ENCODE measurements around the gene C5orf58. TPM values are rescaled to one million over a fixed set of nuclear protein-coding genes. Genes with fewer than 3 reads are reported as not detected.
"Not testable (repeated sequence)": the region's sequence is repeated elsewhere in the genome, so short reads cannot be mapped to it uniquely, and the experiment has no call there.

C5orf58 gene
- polyA plus RNA-seq, 3 donors = 0.11 to 0.15 TPM; not detected in 1

DNA sequence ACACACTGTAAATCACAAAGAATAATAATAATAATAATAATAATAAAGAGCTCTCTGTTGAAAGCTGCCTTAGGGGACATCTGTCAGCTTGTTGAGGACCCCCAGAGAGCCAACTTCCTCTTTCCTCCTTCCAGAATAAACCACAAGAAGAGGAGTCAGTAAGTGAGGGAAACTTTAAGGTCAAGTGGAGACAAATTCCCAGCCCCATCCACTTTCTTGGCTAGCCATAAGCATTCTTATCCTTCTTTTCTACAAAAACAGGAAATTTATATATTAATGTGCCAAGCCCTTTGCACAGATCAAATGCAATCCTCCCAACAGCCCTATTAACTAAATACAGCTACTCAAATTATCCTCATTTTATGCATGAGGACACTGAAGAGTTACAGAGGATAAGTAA is 9.4 kb upstream of the C5orf58 start:
- DNase-seq (ENCODE audit: low read depth in 3 of 3, low spot score in 2 of 3) = no peak

DNA sequence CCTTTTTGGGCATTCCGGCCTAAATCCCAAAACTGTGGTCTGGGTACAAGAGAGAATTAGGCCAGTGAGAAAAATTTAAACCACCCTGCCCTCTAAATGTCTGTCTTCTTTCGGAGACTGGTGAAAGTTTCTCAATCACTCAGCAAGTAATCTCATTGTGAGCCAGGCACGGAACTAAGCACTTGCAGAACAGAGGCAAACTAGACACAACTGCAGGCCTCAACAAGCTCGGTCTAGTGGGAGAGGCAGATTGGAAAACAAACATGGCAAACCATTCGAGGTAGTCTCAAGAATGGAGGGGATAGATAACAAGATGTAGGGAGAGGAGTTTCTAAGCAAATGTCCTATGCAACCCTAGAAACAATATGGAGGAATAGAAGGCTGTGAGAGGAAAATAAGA is 8.9 kb upstream of the C5orf58 start:
- no peak for DNase-seq (ENCODE audit: low read depth in 3 of 3, low spot score in 2 of 3)

DNA sequence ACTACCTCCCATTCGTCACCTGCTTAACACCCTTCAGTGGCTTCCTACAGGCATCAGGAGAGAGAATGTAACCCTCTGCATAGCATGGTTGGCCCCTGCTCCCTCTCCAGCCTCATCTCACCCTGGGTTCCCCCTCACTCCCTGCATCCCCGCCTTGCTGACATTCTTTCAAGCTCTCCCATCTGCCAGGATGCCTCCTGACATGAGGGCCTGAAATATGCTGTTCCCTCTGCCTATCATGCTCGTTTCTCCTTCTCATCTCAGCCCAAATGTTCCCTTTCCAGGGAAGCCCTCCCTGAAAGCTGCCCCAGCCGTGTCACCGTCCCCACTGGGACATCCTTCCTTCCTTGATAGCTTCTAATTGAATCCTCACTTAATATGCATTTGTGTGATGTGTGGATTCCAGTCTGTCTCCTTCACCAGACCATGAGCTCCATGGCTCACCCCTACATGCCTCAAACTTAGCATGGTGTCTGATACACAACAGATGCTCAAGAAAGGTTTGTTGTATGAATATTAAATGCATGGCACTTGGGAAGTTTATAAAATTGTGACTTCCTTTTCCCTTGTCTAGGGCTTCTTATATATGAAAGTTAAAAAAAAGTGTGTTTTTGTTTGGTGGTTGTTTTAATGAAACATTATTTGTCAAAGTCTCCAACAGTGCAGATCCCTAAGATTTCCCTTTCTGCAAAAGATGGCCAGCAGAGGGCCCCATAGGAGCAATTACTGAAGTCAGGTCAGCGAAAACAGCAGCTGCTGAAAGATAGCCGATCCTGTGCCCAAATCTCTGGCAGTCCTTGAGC is 7.3 kb upstream of the C5orf58 start:
- peak; percentile 63 to 66 (median 63) for DNase-seq (ENCODE audit: low read depth in 3 of 3, low spot score in 2 of 3)

DNA sequence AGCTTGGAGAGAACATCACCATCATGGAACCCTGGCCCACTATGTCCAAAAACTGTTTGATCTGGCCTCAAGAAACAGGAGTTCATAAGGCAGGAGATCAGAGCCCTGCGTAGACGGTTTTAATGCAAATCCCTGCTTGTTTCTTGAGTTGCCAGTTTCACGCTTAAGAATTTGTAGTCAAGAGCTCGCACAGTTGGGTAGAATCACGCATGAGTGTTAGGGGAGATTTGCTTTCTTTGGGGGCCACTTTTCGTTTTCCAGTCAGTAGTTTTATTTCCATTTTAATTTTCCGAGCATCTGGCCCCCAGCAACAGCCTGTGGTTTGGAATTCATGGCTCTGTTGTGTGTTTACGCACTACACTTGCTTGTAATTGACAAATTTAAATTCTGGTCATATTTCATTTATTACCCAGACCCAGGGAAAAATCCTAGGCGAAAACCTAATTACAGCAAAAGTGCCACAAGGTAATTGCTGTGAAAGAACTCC is 6.6 kb upstream of the C5orf58 start:
- DNase-seq (ENCODE audit: low read depth in 3 of 3, low spot score in 2 of 3) = no peak

DNA sequence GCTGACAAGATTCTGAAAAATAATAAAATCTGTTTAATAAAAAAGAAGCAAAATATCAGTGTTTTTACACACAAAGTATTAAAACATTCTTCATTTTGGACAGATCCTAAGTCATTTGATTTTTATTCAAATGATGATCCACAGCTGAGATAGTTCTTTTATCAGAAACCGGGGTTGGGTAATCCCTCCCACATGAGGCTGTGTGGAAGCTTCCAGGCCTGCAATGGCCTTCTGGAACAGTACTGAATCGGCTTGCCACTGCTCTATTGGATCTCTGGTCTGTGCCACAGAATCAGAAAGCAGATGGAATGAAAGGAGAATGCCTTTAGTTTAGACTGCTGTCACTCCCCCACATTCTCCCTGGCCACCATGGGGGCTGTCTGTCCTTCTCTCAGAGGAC is 6.1 kb upstream of the C5orf58 start:
- no peak for DNase-seq (ENCODE audit: low read depth in 3 of 3, low spot score in 2 of 3)

DNA sequence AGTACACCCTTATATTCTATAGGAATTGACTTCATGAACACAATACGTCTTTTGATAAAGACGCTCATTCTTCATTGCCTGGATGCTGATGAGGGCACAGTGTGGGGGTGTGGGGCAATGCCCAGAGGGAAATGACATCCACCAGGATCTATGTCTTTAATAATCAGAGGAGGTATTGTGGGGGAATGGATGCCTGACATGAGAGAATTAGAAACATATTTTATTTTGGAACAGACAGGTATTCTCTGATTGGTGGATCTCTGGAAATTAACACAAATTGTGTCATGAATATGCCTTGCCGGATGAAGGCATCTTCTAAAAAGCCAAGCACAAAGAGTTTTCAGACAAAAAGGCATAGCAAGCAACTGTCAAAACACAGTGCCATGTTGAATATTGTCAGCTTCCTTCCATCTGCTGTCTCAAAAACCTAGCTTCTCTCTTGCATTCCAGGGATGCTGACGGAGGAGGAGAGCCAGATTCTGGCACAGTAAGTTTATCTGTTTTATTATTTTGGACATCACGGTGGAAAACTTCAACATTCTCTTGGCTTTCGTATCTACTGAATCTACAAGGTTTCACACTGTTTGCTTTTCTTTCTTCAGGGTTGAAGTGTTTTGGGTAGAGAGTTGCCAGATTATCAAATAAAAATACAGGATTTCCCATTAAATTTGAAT is 3.9 kb upstream of the C5orf58 start:
- no peak for DNase-seq (ENCODE audit: low read depth in 3 of 3, low spot score in 2 of 3)

DNA sequence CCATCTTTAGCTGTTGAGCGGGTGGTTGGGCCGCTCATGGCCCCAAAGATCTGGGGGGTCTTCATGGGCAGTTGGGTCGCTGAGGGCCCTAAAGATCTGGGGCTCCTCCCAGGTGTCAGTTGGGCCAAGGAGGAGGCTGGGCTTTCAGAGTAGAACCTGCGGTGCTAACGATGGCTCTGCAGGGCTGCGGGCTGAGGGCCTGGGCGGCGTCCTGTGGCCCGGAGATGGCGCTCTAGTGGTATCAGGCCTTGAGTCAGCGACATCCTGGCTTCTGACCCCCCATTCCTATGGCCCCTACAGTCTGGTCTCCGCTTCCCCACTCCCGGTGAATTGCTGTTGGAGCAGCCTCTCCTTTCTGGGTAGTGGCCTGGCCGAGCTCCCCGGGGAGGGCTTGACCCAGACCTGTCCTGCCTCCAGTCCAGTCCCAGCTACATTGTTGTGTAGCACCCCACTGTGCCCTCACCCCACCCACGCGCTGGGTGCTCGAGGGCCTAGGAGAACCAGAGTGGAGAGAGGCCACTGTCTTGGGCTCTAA is 640 bp downstream of the C5orf58 start:
- no peak for DNase-seq (ENCODE audit: low read depth in 3 of 3, low spot score in 2 of 3)

DNA sequence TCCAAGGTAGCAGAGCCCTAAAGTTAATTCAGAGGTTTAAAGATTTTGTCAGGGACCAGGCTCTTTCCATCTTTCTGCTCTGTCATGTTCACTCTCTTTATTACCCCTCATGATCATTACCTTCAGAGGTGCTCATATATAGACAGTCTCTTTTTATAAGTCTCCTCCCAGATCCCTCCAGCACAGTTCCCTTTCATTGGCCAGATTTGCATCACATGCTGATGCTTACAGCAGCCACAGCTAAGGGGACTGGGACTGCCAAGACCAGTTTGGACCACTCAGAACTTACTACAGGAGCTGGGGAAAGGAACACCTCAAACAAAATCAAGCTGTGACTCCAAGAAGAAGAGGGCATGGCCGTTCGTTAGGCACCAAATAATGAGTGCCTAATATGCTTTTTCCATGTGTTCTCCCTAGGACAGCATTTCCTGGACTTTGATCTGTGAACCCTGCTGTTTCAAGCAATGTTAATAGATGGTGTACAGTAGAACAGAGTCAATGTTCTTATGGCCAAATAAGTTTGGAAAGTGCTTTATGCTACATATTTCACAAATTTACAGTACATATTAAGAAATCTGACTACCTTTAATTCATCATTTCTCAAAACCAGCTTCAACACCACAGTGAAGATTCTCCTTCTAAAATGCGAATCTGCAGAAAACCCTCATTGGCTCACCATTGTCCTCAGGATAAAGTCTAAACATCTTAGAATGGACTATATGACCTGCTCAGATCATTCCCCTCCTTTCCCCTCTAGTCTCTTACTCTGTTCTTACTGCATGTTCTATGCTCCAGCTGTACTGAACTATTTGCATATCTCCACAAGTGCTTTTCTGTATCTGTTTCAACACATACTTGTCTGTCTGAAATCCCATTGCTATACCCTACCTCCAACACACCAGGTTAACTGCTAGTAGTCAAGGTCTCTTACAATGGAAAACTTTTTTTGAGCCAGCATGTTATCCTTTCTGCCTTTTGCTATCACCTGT is 3.4 kb downstream of the C5orf58 start:
- no peak for DNase-seq (ENCODE audit: low read depth in 3 of 3, low spot score in 2 of 3)

DNA sequence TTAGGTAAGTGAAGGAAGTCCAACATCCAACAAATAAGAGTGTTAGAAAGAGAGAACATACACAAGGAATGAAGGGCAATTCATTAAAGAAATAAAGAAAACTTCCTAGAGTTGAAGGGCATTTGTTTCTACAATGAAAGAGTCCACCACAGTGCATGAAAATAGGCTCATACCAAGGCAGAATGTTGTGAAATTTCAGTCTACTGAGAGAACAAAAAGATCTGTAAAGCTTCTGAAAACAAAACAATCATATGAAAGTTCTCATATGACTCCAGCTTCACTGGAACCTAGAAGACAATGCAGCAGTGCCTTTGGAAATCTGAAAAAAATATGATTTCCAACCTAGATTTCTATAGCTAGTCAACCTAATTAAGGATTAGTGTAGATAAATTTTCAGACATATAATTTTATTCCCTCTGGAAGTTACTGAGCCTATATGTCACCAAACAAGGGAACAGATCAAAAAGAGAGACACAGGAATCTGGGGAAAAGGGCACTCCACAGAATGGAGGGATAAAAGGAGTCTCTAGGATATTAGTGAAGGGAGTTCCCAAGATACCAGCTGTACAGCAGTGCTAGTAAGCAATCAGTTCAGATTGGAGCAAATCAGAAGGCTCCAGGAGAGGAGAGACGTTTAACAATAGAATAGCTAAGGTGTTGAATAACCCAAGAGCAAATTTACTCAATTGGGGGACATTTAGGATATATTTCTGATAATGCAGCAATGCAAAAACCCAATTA is 5.8 kb downstream of the C5orf58 start:
- DNase-seq (ENCODE audit: low read depth in 3 of 3, low spot score in 2 of 3) = no peak

DNA sequence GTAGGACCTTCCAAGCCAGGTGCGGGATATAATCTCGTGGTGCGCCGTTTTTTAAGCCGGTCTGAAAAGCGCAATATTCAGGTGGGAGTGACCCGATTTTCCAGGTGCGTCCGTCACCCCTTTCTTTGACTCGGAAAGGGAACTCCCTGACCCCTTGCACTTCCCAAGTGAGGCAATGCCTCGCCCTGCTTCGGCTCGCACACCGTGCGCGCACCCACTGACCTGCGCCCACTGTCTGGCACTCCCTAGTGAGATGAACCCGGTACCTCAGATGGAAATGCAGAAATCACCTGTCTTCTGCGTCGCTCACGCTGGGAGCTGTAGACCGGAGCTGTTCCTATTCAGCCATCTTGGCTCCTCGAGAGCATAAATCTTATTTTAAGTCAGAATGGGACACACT is 12.7 kb downstream of the C5orf58 start:
- not testable (repeated sequence) for DNase-seq (ENCODE audit: low read depth in 3 of 3, low spot score in 2 of 3)

DNA sequence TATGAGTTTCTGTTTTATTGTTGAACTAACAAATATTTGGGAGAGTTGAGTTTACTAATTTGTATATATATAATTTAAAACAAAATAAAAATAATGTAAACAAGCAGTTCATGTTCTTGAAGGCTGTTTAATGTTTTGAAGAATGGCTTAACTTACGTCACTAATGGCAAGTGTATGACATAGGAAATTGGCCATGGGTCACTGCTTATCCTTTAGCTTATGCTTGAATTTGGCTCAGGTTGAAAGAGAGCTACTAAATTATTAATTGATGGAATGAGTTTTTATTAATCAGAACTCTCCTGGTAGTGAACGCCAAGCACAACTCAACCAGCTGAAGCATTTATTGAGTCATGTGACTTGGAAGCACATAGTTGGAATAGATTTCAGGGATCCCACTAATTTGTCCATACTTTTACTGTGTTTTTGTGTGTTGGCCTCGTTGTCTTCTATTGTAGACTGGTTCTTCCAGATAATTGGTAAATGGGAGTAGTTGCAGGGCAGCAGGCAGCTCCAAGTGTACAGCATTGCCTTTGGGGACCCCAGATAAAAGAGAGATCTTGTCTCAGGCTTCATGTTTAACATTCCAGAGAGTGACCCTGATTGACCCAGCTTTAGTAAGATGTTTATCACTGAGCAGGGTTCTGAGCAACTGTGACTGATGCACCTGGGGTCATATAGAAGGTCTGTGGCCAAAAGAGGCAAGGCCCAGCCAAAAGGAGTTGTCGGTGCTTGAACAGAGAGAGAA is 13.5 kb downstream of the C5orf58 start:
- no peak for DNase-seq (ENCODE audit: low read depth in 3 of 3, low spot score in 2 of 3)

DNA sequence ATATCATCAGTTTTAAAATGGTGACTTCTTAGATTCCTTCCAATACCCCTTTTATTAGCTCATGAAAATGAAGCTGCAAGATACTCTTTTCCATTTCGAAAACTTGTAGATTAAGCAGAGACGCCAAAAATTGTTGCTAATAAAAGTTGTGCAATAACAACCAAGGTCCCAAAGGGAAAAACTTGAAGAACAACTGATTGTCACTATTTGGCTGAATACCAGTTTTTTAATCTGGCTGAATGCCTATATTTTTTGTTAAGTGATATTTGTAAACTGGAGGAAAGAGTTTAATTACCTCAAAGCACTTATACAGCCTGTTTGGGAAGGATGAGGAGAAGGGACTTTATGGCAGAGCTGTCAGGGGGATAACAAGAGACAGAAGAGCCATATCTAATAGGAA is 14.6 kb downstream of the C5orf58 start:
- DNase-seq (ENCODE audit: low read depth in 3 of 3, low spot score in 2 of 3) = no peak

DNA sequence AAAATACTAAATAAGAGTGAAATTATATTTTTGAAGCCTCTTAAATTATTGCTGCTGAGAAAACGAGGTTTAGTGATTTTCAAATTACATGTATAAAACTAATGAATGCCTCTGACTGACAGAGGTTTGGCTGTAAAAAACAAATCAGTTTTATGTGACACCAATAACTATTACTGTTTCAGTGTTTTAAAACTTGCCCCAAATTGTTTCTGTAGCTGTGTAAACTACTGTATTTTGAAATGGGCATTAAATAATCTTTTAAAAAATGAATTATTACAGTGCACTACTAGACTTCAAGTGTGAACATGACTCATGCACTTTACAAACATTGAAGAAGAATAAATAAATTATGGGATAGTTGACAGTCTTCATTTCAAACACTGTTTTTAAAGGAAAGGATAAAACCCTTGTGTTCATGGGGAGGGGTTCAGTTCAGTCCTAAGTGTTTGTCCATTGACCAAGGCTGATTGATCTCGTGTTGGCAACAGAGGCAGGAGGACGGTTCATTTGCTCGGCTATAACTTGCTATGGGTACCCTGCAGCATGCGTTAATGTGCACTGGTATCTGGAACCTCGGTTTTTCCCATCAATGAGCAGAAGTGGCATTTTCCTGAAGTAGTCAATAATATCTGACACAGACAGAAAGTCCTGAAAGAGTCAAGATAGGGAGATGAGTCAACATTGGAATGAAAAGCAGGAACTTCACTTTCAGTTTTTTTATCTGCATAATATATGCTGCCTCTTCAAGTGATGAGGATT is 15.6 kb downstream of the C5orf58 start:
- DNase-seq (ENCODE audit: low read depth in 3 of 3, low spot score in 2 of 3) = no peak

DNA sequence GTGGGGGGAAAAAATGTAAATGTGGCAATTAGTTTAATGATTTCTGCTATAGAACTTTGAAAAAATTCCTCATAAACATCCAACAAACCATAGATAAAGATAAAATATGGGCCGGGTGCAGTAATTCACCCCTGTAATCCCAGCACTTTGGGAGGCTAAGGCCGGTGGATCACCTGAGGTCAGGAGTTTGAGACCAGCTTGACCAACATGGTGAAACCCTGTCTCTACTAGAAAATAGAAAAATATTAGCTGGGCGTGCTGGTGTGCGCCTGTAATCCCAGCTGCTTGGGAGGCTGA is 16.1 kb downstream of the C5orf58 start:
- not testable (repeated sequence) for DNase-seq (ENCODE audit: low read depth in 3 of 3, low spot score in 2 of 3)

DNA sequence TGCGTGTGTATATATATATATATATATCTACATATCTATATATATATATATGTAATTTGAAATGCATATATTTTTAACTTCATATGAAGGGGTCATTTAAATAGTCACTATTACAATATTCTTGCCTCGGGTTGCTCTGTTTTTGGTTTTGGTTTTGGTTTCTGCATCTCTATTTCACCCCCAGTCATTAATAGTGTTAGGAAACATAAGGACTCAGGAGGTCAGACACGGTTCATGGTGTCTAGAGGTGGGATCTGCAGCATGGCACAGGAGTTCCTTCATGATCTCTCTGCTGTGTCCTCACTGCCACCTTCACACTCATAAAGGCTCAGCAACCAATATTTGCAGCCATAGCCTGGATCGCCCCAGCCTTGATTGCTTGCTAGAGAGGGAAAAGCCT is 16.6 kb downstream of the C5orf58 start:
- DNase-seq (ENCODE audit: low read depth in 3 of 3, low spot score in 2 of 3) = no peak

DNA sequence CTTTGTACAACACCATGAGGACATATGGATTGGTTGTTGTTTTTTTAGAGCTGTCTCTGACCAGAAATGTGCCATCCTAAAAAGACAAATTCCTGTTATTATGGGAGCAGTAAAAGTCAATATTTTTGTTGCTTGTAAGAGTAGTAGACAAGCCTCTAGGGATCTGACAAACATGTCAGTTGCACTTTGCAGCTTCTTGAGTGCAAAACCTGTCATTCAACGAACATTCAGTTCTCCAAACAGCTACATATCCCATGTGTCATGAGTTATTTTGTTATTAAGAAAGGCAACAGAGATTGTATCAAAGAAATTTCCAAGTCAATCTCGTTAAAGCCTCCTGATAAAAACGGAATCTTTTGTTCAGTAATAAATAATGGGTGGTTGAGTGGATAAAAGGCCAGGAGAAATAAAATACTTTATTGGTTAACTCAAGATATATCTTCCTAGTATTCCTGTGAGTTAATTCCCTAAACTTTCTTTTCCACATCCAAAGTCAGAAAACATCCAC is 18.1 kb downstream of the C5orf58 start:
- no peak for DNase-seq (ENCODE audit: low read depth in 3 of 3, low spot score in 2 of 3)

DNA sequence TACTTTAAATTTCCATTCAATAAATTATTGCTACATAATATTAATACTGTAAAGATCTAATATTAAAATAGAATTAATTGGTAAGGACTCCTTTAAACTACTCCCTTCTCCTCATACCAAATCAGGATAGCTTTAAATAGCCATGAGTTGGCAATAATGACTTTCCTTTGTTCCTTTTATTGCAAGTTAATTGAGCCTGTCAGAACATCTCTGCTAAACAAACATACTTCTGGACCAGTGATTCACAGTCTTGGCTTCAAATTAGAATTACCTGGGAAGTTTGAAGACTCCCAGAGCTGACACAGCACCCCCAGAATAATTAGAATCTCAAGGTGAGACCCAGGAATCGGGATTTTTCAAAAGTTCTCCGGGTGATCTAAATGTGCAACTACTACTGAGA is 18.7 kb downstream of the C5orf58 start:
- no peak for DNase-seq (ENCODE audit: low read depth in 3 of 3, low spot score in 2 of 3)

DNA sequence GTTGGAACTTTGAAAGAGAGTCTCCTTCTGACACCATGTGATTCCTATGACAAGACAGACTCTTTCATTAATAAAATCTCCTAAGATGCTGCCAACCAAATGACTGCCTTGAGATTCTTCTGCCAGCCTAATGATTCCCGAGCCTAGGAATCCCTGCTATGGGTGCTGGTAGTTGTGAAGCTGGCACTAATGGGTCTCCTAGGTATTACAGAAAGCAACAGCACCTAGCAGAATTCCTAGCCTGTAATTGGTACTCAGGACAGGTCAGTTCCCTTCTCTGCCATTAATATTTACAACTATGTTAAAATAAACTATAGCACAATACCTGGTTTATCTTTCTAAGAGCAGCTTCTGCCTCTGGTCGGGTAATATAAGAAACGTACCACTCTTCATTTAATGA is 19.3 kb downstream of the C5orf58 start:
- no peak for DNase-seq (ENCODE audit: low read depth in 3 of 3, low spot score in 2 of 3)

All from right renal cortex interstitium (tissue), 3 donors.